H1 (cell line): Measurements from ENCODE around the gene IFT122. TPM values are rescaled to one million over a fixed set of nuclear protein-coding genes. Genes with fewer than 3 reads are reported as not detected.

Experiments
- MAX ChIP-seq: IDR thresholded peaks from 2 replicates; pipeline ENCODE4 v1.6.1; 2012; ENCODE audit warnings: inconsistent platforms
- NRF1 ChIP-seq: IDR thresholded peaks from 2 replicates; pipeline ENCODE4 v1.6.1; 2011; ENCODE audit warnings: mild to moderate bottlenecking, low read depth, low read length, improper control_type of control experiment
- SAP30 ChIP-seq: fragments of 300-600 bp; sonication (generic); IDR thresholded peaks from 2 replicates; pipeline ENCODE4 v1.7.1; 2012; ENCODE audit warnings: low read length, moderate library complexity, mild to moderate bottlenecking, inconsistent platforms; ENCODE audit not compliant: insufficient read depth, insufficient replicate concordance
- polyA plus RNA-seq, 7 experiments: library from polyadenylated mRNA; depleted of rRNA in 3 of 7; stranded (reverse) in 5 of 7; unstranded in 2 of 7; fragments of >200 nt in 5 of 7; fragments of 200-250 nt in 2 of 7; gene quantifications; 1 replicate in 5 of 7; 2 replicates in 1 of 7; 4 replicates in 1 of 7; pipeline versions ENCODE4 v1.2.1 to v1.2.3, GENCODE V29; 2011 to 2013; ENCODE audit warnings: missing spikeins in 2 of 7, mixed read lengths in 2 of 7
- total RNA-seq: library from RNA; stranded (reverse); fragmentation: NEBNext Ultra II Directional; extraction: Animal tissue kit (Norgen Biotek cat#: 25700); gene quantifications from 2 replicates; pipeline ENCODE4 v1.2.1, GENCODE V29; 2021
- TF ChIP-seq, protein P1 (sequence below), 3 experiments: IDR thresholded peaks; 1 replicate in 2 of 3; 2 replicates in 1 of 3; pipeline versions ENCODE4 v1.5.1 to v1.6.1; 2011; ENCODE audit warnings: low read length in 3 of 3, mild to moderate bottlenecking in 3 of 3, inconsistent platforms in 2 of 3, low read depth in 1 of 3, moderate library complexity in 1 of 3; ENCODE audit not compliant: insufficient read depth in 1 of 3; ENCODE audit errors: control extremely low read depth in 1 of 3

IFT122 gene
- total and polyA plus RNA-seq, 2 of the 8 experiments (the other 6 are each of a cell fraction or from before 2014, with no cell fraction given) = 23.7 to 25.1 TPM

GRCh38 chr3:129404610-129405009 is 35.4 kb upstream of the IFT122 start (continued):
- TF ChIP-seq SAP30 = no peak
- TF ChIP-seq, protein P1, sequence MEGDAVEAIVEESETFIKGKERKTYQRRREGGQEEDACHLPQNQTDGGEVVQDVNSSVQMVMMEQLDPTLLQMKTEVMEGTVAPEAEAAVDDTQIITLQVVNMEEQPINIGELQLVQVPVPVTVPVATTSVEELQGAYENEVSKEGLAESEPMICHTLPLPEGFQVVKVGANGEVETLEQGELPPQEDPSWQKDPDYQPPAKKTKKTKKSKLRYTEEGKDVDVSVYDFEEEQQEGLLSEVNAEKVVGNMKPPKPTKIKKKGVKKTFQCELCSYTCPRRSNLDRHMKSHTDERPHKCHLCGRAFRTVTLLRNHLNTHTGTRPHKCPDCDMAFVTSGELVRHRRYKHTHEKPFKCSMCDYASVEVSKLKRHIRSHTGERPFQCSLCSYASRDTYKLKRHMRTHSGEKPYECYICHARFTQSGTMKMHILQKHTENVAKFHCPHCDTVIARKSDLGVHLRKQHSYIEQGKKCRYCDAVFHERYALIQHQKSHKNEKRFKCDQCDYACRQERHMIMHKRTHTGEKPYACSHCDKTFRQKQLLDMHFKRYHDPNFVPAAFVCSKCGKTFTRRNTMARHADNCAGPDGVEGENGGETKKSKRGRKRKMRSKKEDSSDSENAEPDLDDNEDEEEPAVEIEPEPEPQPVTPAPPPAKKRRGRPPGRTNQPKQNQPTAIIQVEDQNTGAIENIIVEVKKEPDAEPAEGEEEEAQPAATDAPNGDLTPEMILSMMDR (IDR thresholded peaks at IDR 0.05; ENCODE audit: control extremely low read depth in 1 of 3, insufficient read depth in 1 of 3, low read depth in 1 of 3, low read length in 3 of 3) = no peak
- TF ChIP-seq MAX = no peak
- TF ChIP-seq NRF1 = no peak
- TF ChIP-seq, all 59 proteins: peak for 0
